HG03135 (cell line): ENCODE results near the gene CRNKL1.
A peak's percentile ranks its signal among the peaks of the same experiment; 100 is the strongest.

ENCODE experiments used
- ATAC-seq: cut with Tn5 transposase; IDR thresholded peaks from one replicate; pipeline ENCODE4 v1.9.1; 2021; ENCODE audit warnings: mild to moderate bottlenecking, moderate library complexity; ENCODE audit not compliant: unreplicated experiment

The CRNKL1 gene

DNA sequence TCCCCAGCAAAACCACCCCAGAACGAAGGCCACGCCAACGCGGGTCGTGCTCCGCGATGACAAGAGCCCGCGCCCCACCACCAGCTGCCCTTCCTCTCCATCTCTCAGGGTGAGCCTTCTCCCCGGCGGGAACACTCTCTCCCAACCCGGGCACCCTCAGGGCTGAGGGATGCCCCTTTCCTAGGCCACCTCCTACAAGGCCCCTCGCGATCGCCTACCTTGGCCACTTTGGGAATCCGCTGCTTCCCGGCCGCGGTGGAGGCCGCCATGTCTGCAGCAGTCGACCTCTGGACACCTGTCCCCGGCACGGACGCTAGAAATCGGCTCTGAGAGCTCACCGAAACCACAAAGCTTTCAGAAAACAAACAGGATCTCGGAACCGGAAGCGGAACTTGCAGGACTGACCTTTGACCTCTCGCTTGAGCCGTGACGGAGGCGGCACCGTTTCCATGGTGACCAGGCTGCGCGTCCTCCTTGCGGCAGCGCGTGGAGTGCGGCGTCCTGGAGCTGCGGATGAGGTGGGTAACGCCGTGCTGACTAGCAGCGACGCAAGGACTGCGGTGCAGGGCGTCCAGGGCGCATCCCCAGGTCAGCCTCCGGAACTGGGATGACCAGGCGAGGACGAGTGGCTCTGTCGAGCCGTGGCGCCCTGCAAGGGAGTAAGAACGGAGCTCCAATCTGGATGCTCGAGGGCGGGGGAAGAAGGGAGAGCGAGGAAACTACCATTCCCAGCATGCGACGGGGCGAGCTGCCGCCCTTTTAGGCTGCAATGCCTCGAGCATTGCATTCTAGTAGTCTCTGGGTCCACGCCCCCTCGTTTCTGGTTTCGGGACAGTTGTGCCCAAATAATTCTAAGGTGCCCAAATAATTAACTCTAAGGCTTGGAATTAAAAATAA, at the start of gene CRNKL1, which contains the start of gene CFAP61:
TSS of gene CRNKL1 (minus strand) at position 393 of the 897 bp plus-strand sequence. CDS start at position 269, 124 bp downstream.
TSS of gene CFAP61 (plus strand) at position 459 of the 897 bp plus-strand sequence. CDS start 4,122 bp downstream, outside the sequence.
- peak; percentile 92 for ATAC-seq

DNA sequence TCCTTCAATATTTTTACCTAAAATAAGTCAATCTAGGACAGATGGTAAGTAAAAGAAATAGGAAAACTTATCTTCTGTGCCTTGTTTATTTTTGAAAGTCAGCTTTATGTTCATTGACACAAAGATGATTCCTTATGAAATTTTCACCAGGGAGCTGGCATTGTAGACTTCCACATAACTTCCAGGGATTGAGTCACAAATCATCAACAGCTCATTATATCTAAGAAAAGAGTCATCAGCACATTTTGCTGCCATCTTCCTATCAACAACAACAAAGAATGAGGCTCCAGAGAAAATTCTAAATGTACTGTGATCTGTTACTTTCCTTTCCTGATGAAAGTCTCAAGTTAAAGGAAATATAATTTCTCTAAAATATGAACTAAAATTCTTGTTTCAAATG, 48.6 kb upstream of the CRNKL1 start:
- ATAC-seq, result no peak

DNA sequence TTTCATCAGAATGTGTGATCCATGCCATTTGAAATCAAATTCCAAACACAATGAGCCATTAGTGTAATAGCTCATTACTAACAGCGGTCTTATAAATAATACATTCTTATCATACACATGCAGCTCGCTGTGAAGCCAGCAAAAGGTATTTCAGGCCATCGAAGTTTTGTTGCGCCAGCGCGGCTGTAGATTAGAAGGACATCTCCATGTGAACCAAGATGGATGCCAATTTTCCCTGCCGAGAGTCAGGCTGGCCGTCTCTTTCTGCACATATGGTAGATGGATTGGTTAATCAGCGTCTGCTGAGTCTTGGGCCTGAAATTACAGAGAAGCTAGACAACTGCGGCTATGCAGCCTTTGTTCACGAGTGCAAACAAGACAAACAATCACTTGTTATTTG, 44.2 kb upstream of the CRNKL1 start:
- ATAC-seq, result no peak

DNA sequence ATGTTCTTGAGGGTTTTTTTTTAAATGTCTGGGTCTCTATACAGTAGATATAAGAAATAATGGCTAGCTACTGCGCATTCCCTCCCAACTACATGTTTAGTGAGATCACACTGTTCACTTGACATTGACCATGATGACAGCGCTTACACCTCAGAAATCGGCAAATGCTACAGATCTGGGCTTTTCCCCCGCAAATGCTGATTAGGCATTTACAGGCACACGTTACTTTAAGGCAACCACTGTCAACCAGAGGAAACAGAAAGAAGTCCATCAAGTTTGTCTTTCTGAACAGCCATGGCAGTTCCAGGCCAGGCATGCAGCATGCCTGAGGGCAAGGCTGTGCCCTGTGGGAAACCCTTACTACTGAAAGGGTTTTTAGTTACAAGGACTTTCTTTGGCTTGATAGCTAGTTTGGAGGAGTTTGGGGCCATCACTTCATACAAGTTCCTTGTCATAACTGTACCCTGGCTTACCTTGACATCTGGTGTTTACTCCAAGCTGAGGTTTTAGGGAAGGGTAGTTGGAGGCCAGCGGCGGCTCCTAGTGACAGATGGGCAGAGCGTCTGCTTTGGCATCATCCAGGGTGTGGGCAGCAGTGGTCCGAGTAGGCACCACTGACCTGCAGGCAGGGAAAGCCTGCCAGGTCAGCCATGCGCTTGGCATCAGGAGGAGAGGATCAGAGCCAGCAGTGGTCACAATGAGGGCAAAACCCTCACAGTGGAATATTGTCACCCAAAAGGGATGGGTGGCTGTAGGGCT, 43.0 kb upstream of the CRNKL1 start:
- no peak for ATAC-seq

DNA sequence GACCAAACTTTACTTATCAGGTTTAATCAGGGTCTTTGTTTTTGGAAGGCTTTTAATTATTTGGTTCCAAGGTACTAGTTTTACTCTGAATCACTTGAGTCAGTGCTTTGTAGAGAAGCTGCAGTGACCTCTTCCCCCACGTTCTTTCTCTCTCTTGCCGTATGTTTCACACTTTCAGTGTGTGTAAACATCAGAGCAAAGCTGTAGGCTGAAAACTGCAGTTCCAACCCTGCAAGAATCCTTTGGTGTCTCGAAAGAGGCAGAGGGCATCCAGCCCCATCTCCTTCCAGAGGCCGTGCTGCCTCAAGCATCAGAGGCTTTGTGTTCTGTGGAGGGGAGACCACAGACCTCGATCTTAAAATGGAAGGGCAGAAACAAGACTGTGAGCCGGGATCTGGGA, 42.1 kb upstream of the CRNKL1 start:
- ATAC-seq, result no peak

DNA sequence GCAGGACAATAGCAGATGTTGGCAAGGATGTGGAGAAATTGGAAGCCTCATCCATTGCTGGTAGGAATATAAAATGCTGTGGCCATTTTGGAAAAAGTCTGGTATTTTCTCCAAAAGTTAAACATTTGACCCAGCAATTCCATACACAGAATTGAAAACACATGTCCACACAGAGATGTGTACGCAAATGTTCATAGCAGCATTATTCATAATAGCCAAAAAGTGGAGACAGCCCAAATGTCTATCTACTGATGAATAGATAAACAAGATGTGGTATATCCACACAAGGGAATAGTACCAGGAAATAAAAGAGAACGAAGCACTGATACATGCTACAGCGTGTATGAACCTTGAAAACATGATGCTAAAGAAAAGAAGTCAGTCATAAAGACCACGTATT, 40.6 kb upstream of the CRNKL1 start:
- ATAC-seq, result no peak

DNA sequence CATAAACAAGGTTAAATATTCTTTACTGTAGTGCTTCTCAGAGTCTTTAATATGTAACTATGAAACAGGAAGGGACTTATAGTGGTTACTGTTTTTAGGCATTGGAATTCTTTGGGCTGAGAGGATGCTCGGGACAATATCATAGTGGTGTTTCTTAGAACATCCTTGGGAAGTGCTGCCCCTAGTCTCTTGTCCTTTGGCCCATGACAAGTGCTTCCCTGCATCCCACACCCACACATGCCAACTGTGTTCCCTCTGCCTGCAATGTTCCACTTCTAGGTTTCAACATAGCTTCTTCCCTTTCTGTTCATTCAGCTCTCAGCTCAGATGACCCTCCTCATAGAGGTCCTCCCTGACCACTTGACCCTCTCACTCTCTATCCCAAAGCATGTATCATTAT, 37.7 kb upstream of the CRNKL1 start:
- ATAC-seq, result no peak

DNA sequence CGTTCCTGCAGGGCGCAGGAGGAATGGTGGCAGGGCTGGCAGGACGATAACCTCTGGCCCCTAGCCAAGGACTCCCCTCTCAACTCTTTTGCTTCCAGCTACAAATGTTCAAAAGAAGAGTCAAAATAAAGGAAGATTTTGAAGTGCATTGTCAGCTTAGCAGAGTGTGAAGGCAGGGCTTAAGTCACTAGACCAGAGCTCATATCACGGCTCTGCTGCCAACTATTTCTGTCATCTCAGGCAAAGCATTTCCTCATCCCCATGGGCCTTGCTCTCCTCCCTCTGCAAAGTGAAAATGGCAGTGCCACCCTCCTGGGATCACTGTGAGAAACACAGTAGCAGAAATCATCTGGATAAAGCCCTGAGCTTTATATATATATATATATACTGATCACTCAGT, 36.8 kb upstream of the CRNKL1 start:
- no peak for ATAC-seq

DNA sequence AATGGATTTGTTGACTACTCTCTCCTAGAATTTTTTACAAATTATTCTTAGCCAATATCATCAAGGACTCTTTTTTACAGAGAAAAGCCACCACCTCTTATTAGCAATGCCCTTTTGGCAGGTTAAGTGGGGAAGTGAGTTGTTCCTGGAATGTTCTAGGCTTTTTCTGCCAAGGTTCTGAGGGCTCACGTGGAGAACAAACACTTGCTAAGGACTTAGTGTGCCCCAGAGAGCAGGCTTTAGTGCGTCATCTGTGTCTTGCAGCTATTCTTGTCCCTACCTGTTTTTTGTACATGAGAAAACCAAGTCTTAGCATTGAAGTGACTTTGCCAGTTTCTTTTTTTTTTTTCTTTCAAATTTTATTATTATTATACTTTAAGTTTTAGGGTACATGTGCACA, 33.5 kb upstream of the CRNKL1 start:
- no peak for ATAC-seq

DNA sequence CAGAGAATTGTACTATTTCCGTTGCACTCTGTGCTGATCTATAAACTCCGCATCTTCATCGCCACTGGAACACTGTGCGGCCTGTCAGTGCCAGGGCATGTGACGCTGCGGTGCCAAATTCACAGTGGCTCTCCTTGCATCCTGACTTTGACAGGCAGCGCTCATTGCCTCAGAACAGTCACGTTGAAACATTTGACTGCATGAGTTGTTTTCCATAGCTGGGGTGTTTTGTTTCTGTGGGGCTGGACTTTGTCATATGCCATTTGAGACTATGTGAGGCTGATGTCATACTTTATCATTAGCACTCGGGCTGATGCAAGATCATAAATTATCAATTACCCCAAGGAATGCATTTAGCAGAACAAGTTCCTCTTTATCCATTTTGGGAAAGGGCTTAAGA, 32.8 kb upstream of the CRNKL1 start:
- ATAC-seq, result no peak

DNA sequence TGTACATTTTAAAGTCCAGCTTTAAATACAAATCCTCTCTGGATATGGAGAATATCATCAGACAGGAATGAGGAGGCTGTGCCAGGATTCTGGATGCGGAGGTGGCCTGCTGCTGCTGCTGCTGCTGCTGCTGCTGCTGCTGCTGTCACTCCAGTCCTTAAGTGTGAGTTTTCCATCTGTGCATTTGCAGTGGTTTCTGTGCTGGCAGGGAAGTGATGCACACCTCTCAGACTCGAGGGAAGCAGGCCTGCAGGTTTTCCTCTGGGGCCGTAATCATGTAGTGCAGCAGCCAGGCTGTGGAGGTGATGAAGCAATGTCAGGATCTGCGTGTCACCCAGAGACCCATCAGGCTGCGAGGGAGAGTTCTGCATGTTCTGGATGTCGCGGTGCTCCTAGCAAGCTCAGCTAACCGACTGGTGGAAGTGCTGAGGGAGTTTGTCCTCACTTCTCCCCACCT, 32.1 kb upstream of the CRNKL1 start:
- no peak for ATAC-seq

DNA sequence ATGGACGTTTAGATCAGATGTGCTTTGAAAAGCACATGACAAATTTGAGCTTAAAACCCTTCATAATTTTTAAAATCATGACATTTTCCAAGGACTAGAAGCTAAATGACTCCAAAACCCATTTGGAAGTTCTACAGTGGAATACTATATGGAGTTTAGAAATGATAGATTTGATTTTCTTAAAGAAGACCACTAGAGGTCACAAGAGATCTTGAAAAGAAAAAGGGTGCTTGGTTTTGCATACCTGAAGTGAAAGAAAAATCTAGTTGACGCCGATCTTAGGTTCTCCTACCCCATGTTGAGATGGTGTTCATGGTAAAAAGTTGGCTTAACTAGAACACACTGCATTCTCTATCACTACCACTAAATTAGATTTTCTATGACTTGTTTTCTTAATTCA, 31.5 kb upstream of the CRNKL1 start:
- peak; percentile 85 for ATAC-seq

DNA sequence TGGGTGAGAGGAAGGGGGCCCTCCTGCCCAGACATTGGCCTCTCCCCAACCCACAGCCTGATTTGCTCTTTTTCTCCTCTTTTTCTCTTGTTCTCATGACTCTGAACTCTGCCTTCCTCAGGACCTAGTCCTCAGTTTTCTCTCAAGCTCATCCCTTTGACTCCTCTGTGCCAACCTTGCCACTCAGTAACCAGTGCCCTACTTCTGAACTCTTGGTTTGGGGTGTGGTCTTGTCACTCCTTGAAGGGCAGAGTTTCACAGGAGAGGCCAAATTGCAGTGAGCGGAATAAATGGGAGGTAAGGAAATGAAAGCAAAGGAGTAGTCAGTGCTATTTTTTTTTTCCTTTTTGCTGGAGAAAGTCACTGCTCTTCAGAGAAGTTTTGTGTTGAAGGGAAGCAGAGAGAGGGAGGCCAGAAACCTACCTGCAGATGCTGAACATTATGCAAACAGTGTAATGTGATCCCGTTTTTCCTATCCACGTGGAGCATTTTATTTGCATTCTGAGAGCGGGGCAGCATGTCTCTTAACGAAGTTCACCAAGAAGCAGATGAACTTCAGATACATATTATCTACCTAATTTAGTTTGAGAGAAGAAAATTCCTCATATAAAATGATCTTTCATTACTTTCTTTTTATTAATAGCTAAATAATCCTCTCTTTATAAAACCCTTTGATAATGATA, 27.0 kb upstream of the CRNKL1 start:
- no peak for ATAC-seq

DNA sequence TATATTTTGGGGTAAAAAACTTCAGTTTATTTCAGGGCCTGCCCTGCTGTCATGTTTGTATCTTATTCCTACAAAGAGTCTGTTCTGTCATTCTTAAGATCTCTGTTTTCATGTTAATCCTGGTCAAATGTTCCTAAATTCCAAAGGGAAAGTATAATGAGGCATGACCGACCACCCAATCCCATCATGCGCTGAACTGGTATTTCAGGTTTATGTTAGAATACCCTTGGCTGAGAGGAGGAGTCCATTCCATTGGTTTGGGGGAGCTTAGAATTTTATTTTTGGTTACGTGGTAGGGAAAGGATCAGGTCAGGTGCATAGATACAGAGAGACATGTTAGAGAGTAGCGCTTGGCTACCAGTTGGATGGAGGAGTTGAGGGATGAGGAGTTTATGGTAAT, 25.8 kb upstream of the CRNKL1 start:
- ATAC-seq, result no peak

DNA sequence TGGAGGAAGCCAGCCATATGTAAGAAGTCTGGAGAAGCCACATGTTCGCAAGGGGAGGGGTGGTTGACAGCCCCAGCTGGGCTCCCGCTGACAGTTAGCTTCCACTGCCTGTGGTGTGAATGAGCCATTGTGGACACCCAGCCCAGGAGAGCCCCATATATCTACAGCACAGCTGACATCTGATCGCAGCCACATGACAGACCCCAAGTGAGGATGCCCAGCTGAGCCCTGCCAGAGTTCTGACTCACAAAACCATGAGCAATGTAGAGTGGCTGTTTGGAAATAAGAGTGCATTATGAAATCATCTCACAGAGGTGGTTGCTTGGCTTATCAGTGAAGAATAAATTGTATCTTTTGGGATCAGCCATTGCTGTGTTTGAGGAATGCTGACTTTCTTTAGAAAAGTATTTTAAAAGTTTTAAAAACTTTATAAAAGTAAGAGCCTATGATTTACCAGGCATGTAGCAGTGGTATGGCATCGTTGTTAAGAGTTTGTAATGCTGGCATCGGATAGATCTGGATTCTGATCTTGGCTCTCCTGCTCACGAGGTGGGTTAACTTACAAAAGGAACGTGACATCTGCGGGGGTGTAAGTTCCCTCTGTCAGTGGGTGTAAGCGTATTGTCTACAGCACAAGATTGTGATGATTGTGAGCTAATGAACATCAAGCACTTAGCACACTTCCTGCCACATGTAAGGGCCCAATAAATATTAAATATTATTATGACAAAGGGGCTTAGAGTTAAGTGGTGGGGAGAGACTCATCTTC, 24.2 kb upstream of the CRNKL1 start:
- no peak for ATAC-seq

DNA sequence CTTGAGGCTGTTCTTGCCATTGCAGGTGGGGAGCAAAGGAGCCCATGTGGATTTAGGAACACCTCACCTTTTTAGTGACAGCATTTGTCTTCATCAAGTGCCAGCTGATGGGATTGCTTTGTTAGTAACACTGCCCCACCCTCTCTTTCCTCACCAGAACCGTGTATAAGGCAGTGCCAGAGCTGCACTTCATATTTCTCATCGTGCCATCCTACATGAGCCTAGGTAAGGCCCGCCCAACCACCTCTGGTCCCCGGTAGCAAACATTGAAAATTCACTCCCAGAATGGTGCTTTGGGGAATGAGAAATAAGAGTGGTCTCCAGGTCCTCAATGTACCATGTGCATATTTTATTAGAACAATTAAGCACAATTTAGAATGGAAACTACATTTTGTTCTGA, 22.8 kb upstream of the CRNKL1 start:
- no peak for ATAC-seq

DNA sequence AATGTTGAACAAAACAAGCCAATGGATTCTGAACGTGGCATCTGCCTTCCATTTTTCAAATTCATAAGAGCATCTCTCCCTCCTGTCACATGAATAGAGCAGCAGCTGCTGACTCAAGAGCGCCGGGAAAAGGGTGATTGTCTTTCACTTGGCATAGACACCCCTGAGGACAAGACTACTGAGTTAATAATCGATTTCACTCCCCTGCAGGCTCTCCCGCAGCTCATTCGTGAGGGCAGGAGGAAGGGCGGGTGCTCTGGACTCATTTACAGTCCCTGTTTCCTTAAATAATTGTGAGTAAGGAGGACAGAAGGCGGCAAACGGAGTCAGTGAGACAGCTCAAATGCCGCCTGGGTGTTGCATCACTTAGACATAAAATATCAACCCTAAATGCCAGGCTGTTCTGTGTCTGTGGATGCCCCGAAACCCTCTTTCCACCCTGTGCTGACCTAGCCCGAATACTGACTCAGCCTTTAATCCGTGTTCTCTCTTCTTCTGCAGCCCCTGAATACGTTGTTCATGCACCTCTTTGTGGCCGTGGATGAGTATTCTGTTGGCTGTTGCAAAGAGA, 21.6 kb upstream of the CRNKL1 start:
- no peak for ATAC-seq

DNA sequence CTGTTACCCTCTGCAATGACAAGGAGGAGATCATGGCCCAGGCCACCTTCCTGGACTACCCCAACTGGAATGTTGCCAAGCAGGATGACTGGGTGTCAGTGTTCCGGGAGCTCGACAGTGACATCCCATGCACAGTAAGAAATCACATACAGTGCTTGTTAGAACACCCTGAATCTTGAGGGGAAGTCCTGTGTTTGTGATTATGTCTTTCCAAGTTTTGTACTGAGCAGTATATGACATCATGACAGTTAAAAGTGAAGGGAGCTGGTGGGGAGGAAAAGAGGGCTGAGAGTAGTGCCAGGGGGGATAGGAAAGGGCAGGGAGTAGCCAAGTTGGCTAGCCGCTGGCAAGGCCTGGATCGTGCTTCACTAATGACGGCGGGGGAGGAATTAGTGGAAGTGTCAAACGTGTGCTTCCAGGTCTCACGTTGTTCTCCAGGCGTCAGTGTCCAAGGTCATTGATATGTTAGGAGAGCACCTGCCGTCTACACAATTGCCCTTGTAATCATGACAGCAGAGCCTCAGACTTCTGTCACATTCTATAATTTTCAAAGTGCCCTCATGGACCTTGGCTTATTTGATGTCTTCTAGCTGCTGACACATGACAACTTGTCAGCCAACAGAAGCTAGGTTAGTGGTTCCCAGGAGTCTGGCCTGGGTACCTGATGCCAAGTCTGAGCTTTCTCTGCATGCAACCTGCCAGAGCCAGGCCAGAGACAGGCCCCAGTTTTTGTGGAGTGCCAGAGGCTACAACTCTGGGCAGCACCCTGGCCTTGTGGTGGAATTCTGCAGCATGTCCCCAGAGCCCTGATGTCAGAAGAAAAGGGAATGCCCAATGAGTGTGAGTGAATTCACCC, 18.8 kb upstream of the CRNKL1 start:
- ATAC-seq, result no peak

DNA sequence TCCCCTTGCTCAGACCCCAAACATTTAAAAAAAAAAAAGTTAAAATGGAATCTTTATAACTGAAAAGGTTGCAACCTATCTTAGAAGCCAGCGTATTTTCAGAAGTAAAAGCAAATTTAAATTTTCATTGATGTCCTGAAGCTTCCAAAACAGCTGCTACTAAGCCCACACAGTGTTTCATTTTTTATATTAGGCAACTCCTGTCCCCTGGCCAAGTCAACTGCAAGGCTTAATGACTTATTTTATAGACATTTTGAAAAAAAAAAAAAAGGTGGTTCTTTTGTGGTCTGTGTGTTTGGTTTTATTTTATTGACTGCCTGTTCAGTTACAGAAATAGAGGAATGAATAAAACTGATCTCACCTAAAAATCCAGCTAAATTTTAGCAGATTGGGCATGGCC, 13.1 kb upstream of the CRNKL1 start:
- no peak for ATAC-seq
